SKM-1 treated with dmso at 0.1 percent for 144 hours (cell line): ENCODE measurements around the gene UBR4.

Experiments used
- DNase-seq: peaks from one replicate; lab custom pipeline; 2025; ENCODE audit not compliant: unreplicated experiment; lab: John Stamatoyannopoulos, UW

The UBR4 gene

DNA sequence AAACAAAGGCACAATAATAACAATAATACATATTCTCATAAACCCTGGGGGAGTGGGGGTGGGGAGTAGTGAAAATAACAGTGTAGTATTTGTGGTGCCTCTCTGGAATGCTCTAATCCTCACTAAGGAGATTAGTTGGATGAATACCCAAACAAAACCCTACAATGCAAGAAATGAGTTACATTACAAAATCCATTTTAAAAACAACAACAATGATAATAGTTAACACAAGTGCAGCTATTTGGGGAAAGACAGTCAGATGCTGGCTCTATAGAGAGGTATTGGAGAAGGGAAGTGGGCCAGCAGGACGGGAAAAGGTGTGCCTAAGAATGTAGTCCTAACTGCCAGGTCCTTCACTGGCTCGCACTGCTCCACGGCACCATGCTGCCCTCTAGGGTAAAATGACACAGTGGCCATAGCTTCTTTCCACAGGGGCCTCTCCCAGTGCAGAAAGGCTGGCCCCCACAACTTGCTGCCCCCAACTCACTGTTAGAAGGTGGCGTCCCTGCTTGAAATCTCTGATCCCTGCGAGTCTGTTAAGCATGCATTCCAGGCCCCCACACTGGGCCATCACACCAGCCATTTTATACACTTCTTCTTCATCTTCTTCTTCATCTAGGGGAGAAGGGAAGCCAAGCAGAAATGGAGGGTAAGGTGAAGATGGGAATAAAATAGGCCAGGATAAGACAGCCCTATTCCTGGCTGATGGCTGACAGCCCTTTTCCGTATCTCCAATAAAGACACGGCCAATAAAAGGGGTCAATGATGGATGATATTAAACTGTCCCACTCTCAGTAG is 113.8 kb downstream of the UBR4 start:
- no peak for DNase-seq

DNA sequence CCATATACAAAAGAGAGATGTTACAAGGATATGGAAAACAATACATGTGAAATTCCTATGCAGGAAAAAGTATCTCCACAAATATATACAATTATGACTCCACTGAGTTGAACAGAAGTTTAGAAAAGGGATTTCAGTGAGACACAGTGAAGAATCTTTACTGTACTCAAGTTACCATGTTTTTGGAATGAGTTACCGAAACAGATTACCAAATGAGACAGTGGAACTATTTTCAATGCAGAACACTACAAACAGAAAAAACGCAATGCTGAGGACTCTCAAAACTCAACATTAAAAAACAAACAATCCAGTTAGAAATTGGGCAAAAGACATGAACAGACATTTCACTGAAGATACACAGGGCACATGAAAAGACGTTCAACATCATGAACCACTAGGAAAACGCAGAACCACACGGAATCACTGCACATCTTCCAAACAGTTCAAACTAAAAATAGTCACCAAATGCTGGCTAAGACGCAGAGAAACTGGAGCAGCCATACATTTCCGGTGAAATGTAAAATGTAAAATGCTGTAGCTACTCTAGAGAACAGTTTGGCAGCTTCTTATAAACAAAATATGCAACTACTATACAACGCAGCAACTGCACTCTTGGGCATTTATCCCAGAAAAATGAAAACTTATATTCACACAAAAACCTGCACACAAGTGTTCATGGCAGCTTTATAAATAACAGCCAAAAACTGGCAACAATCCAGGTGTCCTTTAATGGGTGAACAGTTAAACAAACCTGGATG is 118.7 kb downstream of the UBR4 start:
- DNase-seq: no peak

- no peak for DNase-seq
Measured at GRCh38 chr1:19089524-19089923, 120.5 kb downstream of the UBR4 start.

DNA sequence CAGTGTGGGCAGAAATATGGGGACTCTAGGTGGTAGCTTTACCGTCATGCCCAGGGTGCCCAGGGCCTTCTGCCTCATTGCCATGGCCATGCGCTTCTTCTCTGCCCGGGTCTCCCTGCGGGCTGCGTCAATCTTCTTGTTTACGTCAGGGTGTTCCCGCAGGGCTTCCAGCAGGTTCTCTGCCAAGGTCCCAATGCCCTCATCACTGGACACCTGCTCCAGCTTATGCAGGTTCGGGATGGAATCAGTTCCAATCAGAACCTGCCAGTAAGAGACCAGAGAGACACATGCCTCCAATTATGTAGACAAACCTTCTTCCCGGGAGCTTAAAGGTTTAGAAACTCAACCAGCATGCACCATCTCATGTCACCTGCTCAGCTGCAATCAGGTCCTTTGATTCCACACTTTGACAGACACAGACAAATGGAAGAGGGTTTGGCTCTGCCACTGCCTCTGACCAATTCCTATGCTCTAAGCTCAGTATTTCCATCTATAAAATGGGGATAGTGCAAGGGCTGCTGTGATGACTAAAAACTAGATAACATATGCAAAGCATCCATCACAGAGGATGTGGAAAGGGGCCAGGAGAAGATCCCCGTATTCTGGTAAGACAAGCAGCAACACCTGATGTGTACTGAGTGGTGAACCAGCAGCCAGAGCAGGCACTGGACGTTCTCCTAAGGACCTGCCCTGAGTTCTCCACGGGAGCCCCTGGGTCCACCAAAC is 121.2 kb downstream of the UBR4 start:
- no peak for DNase-seq

DNA sequence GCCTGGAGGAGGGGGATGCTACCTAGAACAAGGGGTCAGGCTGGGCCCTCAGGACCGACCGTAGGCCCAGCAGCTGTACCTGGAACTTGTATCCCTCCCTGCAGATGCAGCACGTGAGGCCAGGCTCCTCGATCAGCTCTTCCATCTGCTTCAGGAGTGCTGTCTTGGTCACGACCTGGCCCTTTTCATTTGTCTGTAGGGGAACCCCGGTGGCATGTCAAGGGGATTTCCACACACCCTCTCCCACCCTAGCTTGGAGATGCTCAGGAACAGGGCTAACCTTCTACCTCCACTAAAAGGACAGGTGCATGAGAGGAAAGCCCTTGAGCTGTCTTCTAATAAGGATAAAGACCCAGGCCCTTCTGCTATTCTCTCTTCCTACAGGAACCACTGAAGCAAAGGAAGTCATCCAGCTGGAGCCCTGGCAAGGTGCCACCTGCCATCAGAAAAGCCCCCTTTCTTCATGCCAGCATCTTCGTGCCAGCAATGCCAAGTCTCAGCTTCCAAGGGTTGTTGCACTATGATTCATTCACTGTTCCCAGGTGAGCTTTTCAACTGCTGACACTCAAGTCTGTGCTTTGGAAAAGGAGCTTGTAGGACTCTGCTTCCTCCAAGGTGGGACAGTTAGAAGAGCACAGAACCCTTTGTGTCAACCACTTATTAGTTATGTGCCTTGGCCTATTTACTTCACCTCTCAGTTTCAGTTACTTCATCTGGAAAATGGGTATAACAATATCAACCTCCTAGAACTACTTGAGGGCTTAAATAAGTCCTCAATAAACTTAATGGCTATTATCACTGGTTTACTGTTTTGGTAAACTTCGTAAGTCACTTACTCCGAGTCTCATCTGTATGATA is 122.1 kb downstream of the UBR4 start:
- DNase-seq: no peak

GRCh38 chr1:19087017-19087736 is 122.9 kb downstream of the UBR4 start:
- DNase-seq: no peak

- DNase-seq: no peak
Measured at GRCh38 chr1:19086176-19086875, 123.7 kb downstream of the UBR4 start.

DNA sequence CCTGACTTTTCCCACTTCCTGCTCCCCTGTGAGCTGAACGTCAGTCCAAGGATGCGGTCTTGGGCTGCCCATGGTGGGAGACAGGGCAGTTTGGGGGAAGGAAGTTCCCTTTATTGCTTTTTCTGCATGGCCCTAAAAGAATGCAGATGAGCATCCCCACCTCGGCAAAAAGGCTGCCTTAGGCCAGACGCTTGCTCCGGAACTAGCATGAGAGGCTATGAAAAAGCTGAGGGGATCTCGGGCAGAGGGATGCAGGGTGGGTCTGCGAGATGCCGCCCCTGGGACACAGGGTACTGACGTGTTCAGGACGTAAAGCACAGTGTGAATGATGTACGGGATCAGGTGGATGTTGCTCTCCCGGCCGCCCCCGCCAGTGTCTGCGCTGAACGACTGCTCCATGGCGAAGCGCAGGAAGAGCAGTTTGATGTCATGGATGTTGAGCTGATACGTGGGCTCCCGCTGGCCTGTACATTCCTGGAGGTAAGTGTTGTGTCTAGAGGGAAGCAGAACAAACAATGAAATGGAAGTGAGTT is 125.8 kb downstream of the UBR4 start:
- DNase-seq: no peak

GRCh38 chr1:19083081-19083480 is 127.0 kb downstream of the UBR4 start:
- peak; percentile 19 for DNase-seq

- DNase-seq: peak; percentile 80
Measured at GRCh38 chr1:19081218-19081893, 128.7 kb downstream of the UBR4 start.

DNA sequence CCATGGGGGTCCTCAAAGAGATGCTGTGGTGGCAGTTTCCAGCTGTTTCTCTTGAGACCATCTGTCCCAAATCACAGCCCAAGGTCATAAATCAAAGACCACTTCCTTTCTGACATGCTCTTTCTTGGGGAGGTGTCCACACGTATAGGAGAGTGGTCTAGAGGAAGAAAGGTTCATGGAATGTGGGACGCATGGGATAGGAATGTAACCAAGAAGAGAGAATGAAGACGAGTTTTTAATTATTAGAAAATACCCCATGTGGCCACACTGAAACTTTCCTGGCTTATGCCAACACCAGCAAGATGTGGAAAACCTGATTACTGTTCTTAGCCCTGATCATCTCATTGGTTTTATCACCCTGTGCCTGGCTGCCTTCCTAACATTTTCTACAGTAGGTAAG is 129.3 kb downstream of the UBR4 start:
- DNase-seq: no peak

GRCh38 chr1:19079541-19080472 is 130.3 kb downstream of the UBR4 start:
- no peak for DNase-seq

DNA sequence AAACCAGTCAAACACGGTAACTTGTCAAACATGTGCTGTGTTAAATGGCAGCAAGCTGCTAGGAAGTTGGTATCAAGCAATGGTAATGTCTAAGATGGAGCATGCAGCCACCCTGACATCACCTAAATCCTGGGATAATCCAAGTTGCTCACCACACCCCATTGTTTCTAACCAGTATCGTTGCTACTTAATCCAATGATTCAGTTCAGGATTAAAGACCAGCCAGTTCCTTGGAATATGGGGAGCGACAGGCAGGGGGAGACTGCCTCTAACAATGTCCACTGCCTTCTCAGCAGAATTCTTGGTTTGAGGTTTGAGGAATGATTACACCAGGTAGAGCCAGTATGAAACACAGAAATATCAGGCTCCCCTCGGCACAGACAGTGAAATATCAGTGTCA is 131.5 kb downstream of the UBR4 start:
- DNase-seq: no peak

DNA sequence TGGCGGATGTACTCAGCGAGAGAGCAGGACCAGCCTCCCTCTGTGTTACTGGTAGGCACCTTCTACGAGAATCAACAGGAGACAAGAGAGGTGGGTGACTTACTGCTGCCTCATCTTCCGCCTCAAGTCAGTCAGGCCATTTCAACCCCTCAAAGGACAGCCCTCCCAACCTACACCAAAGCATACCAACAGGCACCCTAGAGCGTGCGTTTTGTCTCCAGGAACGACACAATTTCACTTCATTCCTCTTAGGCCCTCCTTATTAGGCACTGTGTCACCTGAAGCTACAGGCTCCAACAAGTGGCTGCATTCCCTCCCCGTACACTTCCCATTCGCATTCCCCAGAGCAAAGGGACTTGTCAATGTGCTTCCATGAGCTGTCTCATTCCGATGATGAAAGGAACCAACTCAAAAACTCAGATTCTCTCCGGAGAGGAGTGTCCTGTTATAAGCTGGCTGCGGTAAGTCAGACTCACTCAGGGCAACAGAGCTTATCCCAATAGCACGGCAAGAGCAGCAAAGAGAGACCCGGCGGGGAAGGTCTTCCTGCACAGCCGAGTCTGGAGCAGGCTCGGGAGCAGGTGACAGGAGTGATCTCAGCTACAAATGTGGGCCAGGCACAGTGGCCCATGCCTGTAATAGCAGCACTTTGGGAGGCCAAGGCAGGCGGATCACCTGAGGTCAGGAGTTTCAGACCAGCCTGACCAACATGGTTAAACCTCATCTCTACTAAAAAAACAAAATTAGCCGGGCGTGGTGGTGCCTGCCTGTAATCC is 133.0 kb downstream of the UBR4 start:
- no peak for DNase-seq

DNA sequence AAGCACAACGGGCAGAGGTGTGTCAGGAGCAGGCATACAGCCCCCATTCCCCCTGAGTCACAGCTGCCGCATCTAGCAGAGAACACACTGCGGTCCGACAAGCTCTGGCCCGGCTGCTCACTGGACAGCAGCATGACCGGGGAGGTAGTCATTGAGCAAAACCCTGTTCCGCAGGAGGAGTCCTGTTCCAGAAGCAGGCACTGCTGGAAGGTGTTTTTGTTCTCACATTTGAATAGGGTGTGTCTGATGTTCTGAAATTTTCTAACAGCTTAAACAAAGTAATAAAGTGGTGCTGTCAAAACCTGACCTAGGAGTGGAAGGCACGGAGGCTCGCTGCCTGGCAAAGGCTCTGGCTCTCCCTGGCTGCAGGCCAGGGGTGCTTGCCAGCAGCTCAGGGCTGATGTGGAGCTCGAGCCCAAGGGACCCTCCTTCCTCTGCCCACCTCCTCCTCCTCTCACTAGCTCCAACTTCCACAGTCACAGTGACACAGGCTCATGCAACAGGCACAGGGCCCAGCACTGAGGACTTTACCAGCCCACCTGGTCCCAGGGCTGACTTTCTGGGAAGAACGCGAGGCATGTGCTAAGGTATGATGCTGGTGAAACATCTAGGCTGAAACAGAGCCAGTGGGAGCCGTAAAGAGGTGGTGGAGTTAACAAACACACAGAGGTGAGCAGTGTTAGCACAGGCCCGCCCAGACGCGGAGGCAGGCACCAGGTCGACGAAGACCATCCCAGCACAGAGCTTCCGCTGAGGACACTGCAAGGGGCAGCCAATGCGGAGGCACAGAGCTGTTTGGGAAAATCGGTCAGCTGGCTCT is 135.0 kb downstream of the UBR4 start:
- no peak for DNase-seq

- no peak for DNase-seq
Measured at GRCh38 chr1:19074361-19074901, 135.6 kb downstream of the UBR4 start.
